ENCODE results near the gene RAPGEF1.
"Not testable (repeated sequence)": the region's sequence is repeated elsewhere in the genome, so short reads cannot be mapped to it uniquely, and the experiment has no call there.

Gene RAPGEF1

GRCh38 chr9:131685753-131686706 lies 53.8 kb downstream of the RAPGEF1 start:
- DNase-seq: no peak

- DNase-seq: not testable (repeated sequence)
Measured at GRCh38 chr9:131683094-131683493, 56.8 kb downstream of the RAPGEF1 start.

GRCh38 chr9:131682261-131682660 lies 57.6 kb downstream of the RAPGEF1 start:
- DNase-seq: no peak

GRCh38 chr9:131681826-131682225 lies 58.0 kb downstream of the RAPGEF1 start:
- DNase-seq: not testable (repeated sequence)

- not testable (repeated sequence) for DNase-seq
Measured at GRCh38 chr9:131681108-131681507, 58.8 kb downstream of the RAPGEF1 start.

- no peak for DNase-seq
Measured at GRCh38 chr9:131679261-131680020, 60.4 kb downstream of the RAPGEF1 start.

- DNase-seq: peak; percentile 90
Measured at GRCh38 chr9:131678499-131679111, 61.3 kb downstream of the RAPGEF1 start.

- no peak for DNase-seq
Measured at GRCh38 chr9:131677444-131678180, 62.3 kb downstream of the RAPGEF1 start.

GRCh38 chr9:131677049-131677443 lies 62.8 kb downstream of the RAPGEF1 start:
- no peak for DNase-seq

- DNase-seq: no peak
Measured at GRCh38 chr9:131676431-131676972, 63.4 kb downstream of the RAPGEF1 start.

GRCh38 chr9:131675437-131676022 lies 64.3 kb downstream of the RAPGEF1 start:
- no peak for DNase-seq

- DNase-seq: no peak
Measured at GRCh38 chr9:131674425-131675421, 65.2 kb downstream of the RAPGEF1 start.

- DNase-seq: no peak
Measured at GRCh38 chr9:131673531-131673930, 66.3 kb downstream of the RAPGEF1 start.

GRCh38 chr9:131673068-131673467 lies 66.8 kb downstream of the RAPGEF1 start:
- no peak for DNase-seq

- no peak for DNase-seq
Measured at GRCh38 chr9:131672451-131672850, 67.4 kb downstream of the RAPGEF1 start.

- DNase-seq: no peak
Measured at GRCh38 chr9:131671133-131671520, 68.7 kb downstream of the RAPGEF1 start.

- DNase-seq: no peak
Measured at GRCh38 chr9:131670247-131671132, 69.4 kb downstream of the RAPGEF1 start.

- no peak for DNase-seq
Measured at GRCh38 chr9:131669269-131670157, 70.4 kb downstream of the RAPGEF1 start.

Data from NCI-H226 (cell line).